Activated CD4-positive, alpha-beta T cell treated with anti-CD3 and anti-CD28 coated beads, Interleukin-2, amount 10 ng/mL, durations not matched to agents 24 days and 14 days (primary cell): ENCODE measurements around the gene NISCH. TPM values are rescaled to one million over a fixed set of nuclear protein-coding genes. Genes with fewer than 3 reads are reported as not detected.
A peak's percentile ranks its signal among the peaks of the same experiment; 100 is the strongest.

Experiments used
- DNase-seq: peaks from one replicate; pipeline ENCODE4 v3.0.0; 2022
- H3K27ac Mint-ChIP-seq: one replicate; pipeline ENCODE4 v1.8.0; 2022; ENCODE audit warnings: mild to moderate bottlenecking, mixed read lengths
- H3K27me3 Mint-ChIP-seq: one replicate; pipeline ENCODE4 v1.8.0; 2022; ENCODE audit warnings: mixed read lengths
- H3K36me3 Mint-ChIP-seq: one replicate; pipeline ENCODE4 v1.8.0; 2022; ENCODE audit warnings: low read depth, mild to moderate bottlenecking, mixed read lengths
- H3K4me1 Mint-ChIP-seq: one replicate; pipeline ENCODE4 v1.8.0; 2021; ENCODE audit warnings: mixed read lengths
- H3K4me3 Mint-ChIP-seq: one replicate; pipeline ENCODE4 v1.8.0; 2022; ENCODE audit warnings: mild to moderate bottlenecking, moderate library complexity, mixed read lengths
- H3K9me3 Mint-ChIP-seq: one replicate; pipeline ENCODE4 v1.8.0; 2021; ENCODE audit warnings: mixed read lengths
- intact Hi-C: fragments of 100-400 bp; cut with micrococcal nuclease; formaldehyde crosslinking; loops from one replicate; pipeline ENCODE4 v1.15.1; 2023
- total RNA-seq: library from RNA; stranded (reverse); gene quantifications from 2 replicates; pipeline ENCODE4 v1.2.3, GENCODE V29; 2022

The NISCH gene
- total RNA-seq, 1 donor from 2014 or later: 72.6 TPM

- no peak overlapping the region for H3K4me3 Mint-ChIP-seq
- no peaks in the 10 kb centered on the region for H3K4me1 Mint-ChIP-seq
- DNase-seq: no peak
- H3K27me3 Mint-ChIP-seq: no peaks in the 10 kb centered on the region
- H3K36me3 Mint-ChIP-seq: no peaks in the 10 kb centered on the region
- H3K9me3 Mint-ChIP-seq: no peaks in the 10 kb centered on the region
- no peak overlapping the region for H3K27ac Mint-ChIP-seq
- intact Hi-C loops: no loop called here
These were observed 15.8 kb upstream of the NISCH start for GRCh38 chr3:52439426-52440248.

- intact Hi-C loops: no loop called here
- no peak for DNase-seq
- peaks cover 2% of the 10 kb centered on the region for H3K4me1 Mint-ChIP-seq
- no peak overlapping the region for H3K4me3 Mint-ChIP-seq
- no peaks in the 10 kb centered on the region for H3K36me3 Mint-ChIP-seq
- no peaks in the 10 kb centered on the region for H3K27me3 Mint-ChIP-seq
- H3K27ac Mint-ChIP-seq: no peak overlapping the region
- H3K9me3 Mint-ChIP-seq: no peaks in the 10 kb centered on the region
These were observed 15.2 kb upstream of the NISCH start for GRCh38 chr3:52440249-52440551.

GRCh38 chr3:52440671-52441070 lies 14.7 kb upstream of the NISCH start:
- Mint-ChIP-seq H3K4me3 (no peak overlapping the region), H3K27me3 (no peaks in the 10 kb centered on the region), H3K36me3 (no peaks in the 10 kb centered on the region), H3K27ac (no peak overlapping the region), H3K9me3 (no peaks in the 10 kb centered on the region), H3K4me1 (peaks cover 2% of the 10 kb centered on the region)
- intact Hi-C loops: no loop called here
- no peak for DNase-seq

GRCh38 chr3:52441091-52441771 lies 14.2 kb upstream of the NISCH start:
- H3K4me3 Mint-ChIP-seq: no peak overlapping the region
- no peaks in the 10 kb centered on the region for H3K27me3 Mint-ChIP-seq
- intact Hi-C loops: no loop called here
- H3K4me1 Mint-ChIP-seq: peaks cover 2% of the 10 kb centered on the region
- no peak overlapping the region for H3K27ac Mint-ChIP-seq
- no peak for DNase-seq
- no peaks in the 10 kb centered on the region for H3K36me3 Mint-ChIP-seq
- H3K9me3 Mint-ChIP-seq: no peaks in the 10 kb centered on the region

- no peaks in the 10 kb centered on the region for H3K9me3 Mint-ChIP-seq
- H3K27me3 Mint-ChIP-seq: no peaks in the 10 kb centered on the region
- peaks cover 2% of the 10 kb centered on the region for H3K4me1 Mint-ChIP-seq
- no peaks in the 10 kb centered on the region for H3K36me3 Mint-ChIP-seq
- no peak overlapping the region for H3K4me3 Mint-ChIP-seq
- intact Hi-C loops: no loop called here
- DNase-seq: no peak
- H3K27ac Mint-ChIP-seq: no peak overlapping the region
These were observed 13.6 kb upstream of the NISCH start for GRCh38 chr3:52441772-52442332.

GRCh38 chr3:52442409-52443267 lies 12.8 kb upstream of the NISCH start:
- intact Hi-C loops: no loop called here
- no peak overlapping the region for H3K4me3 Mint-ChIP-seq
- H3K4me1 Mint-ChIP-seq: peaks cover 6% of the 10 kb centered on the region
- DNase-seq: no peak
- H3K36me3 Mint-ChIP-seq: no peaks in the 10 kb centered on the region
- no peak overlapping the region for H3K27ac Mint-ChIP-seq
- no peaks in the 10 kb centered on the region for H3K9me3 Mint-ChIP-seq
- no peaks in the 10 kb centered on the region for H3K27me3 Mint-ChIP-seq

- Mint-ChIP-seq H3K4me3 (no peak overlapping the region), H3K27ac (no peak overlapping the region), H3K4me1 (peaks cover 6% of the 10 kb centered on the region), H3K36me3 (no peaks in the 10 kb centered on the region), H3K27me3 (no peaks in the 10 kb centered on the region), H3K9me3 (no peaks in the 10 kb centered on the region)
- intact Hi-C loops: no loop called here
- DNase-seq: no peak
These were observed 12.2 kb upstream of the NISCH start for GRCh38 chr3:52443268-52443610.

- H3K4me3 Mint-ChIP-seq: no peak overlapping the region
- H3K9me3 Mint-ChIP-seq: no peaks in the 10 kb centered on the region
These were observed 11.4 kb upstream of the NISCH start for GRCh38 chr3:52443791-52444687.

GRCh38 chr3:52444860-52445793 lies 10.3 kb upstream of the NISCH start, which contains the start of gene SEMA3G:
Gene SEMA3G, minus strand, starts transcription at chr3:52445103. Its CDS starts 76 bp downstream, at chr3:52445027.
- H3K36me3 Mint-ChIP-seq: no peaks in the 10 kb centered on the region
- no peak within 1 kb of the TSS for H3K4me3 Mint-ChIP-seq
- H3K4me1 Mint-ChIP-seq: peaks cover 6% of the 10 kb centered on the region
- H3K27me3 Mint-ChIP-seq: no peaks in the 10 kb centered on the region
- DNase-seq: peak; percentile 94
- intact Hi-C loops: no loop called here
- no peaks in the 10 kb centered on the region for H3K9me3 Mint-ChIP-seq
- H3K27ac Mint-ChIP-seq: peak within 1 kb of the TSS; percentile 34

More at GRCh38 chr3:52443791-52444687, 11.4 kb upstream of the NISCH start:
- Mint-ChIP-seq H3K4me1 (peaks cover 6% of the 10 kb centered on the region), H3K36me3 (no peaks in the 10 kb centered on the region), H3K27me3 (no peaks in the 10 kb centered on the region), H3K27ac (no peak overlapping the region)
- DNase-seq: no peak
- intact Hi-C loops: no loop called here

GRCh38 chr3:52446042-52446441 lies 9.4 kb upstream of the NISCH start:
- no peaks in the 10 kb centered on the region for H3K36me3 Mint-ChIP-seq
- no peak overlapping the region for H3K27ac Mint-ChIP-seq
- no peak overlapping the region for H3K4me3 Mint-ChIP-seq
- no peak for DNase-seq
- no peaks in the 10 kb centered on the region for H3K9me3 Mint-ChIP-seq
- intact Hi-C loops: no loop called here
- H3K27me3 Mint-ChIP-seq: no peaks in the 10 kb centered on the region
- peaks cover 6% of the 10 kb centered on the region for H3K4me1 Mint-ChIP-seq

GRCh38 chr3:52446631-52447511 lies 8.5 kb upstream of the NISCH start:
- Mint-ChIP-seq H3K36me3 (no peaks in the 10 kb centered on the region), H3K4me3 (no peak overlapping the region), H3K27ac (peak overlapping the region; percentile 79), H3K9me3 (no peaks in the 10 kb centered on the region), H3K27me3 (no peaks in the 10 kb centered on the region), H3K4me1 (peaks cover 6% of the 10 kb centered on the region)
- intact Hi-C loops: loop anchor here (1.0 kb wide), 2 partner anchors 19 to 35 kb away; no protein-coding TSS in a partner anchor
- peak; percentile 93 for DNase-seq
